Lower leg skin (tissue), 4 donors: ENCODE measurements around the gene PITPNB. TPM values are rescaled to one million over a fixed set of nuclear protein-coding genes. Genes with fewer than 3 reads are reported as not detected.

Experiments used
- DNase-seq, 2 donors: peaks; one replicate each; pipeline ENCODE4 v3.0.0-alpha.2; 2019; ENCODE audit warnings: low spot score in 2 of 2
- H3K4me3 ChIP-seq: fragments of 200-600 bp; sonication (generic); 2 replicates; pipeline ENCODE4 v1.5.1; 2017; ENCODE audit warnings: mild to moderate bottlenecking, low read depth; ENCODE audit not compliant: poor library complexity, severe bottlenecking
- POLR2A ChIP-seq, 2 donors: fragments of 450-650 bp; IDR thresholded peaks; one replicate each; pipeline ENCODE4 v1.6.1; 2016 to 2017; ENCODE audit warnings: antibody characterized with exemption in 2 of 2, mild to moderate bottlenecking in 1 of 2, moderate library complexity in 1 of 2
- WGBS, 2 donors: methylation state at CpG; one replicate each; pipeline ENCODE4 v1.1.5; 2018; 5-methylcytosine and 5-hydroxymethylcytosine counted together
- intact Hi-C: fragments of 100-400 bp; cut with DNase I; formaldehyde crosslinking; loops from one replicate; pipeline ENCODE4 v1.15.0; 2023; ENCODE audit warnings: low total_unique reads
- total RNA-seq, 4 donors: library from RNA; depleted of rRNA; stranded (reverse); fragments of >200 nt; gene quantifications; one replicate each; pipeline ENCODE4 v1.1.0, GENCODE V29; 2016
- TF ChIP-seq, protein P1 (sequence below), 3 donors: fragments of 450-650 bp; IDR thresholded peaks; one replicate each; pipeline ENCODE4 v1.5.1; 2016; ENCODE audit warnings: antibody characterized with exemption in 3 of 3, mild to moderate bottlenecking in 3 of 3, moderate library complexity in 2 of 3

The PITPNB gene
- total RNA-seq, 4 donors from 2014 or later: 22.1 to 36.5 (median 29.7) TPM

DNA sequence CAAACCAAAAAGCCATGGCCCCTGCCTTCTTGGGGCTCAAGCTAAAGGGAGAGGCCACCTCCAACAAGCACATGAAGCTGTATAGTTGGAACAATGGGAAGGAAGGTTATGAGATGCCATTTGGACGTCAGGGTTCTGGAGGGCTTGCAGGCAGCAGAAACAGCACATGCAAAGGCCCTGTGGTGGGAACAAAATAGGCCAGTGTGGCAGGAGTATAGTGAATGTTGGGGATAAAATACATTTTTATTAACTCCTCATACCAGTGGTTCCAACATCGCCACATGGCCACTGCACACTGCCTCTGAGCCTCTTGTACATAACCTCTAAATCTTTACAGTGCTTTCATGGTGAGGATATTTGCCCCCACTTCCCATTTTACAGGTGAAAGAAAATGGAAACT lies 85.3 kb downstream of the PITPNB start:
- TF ChIP-seq, protein P1, sequence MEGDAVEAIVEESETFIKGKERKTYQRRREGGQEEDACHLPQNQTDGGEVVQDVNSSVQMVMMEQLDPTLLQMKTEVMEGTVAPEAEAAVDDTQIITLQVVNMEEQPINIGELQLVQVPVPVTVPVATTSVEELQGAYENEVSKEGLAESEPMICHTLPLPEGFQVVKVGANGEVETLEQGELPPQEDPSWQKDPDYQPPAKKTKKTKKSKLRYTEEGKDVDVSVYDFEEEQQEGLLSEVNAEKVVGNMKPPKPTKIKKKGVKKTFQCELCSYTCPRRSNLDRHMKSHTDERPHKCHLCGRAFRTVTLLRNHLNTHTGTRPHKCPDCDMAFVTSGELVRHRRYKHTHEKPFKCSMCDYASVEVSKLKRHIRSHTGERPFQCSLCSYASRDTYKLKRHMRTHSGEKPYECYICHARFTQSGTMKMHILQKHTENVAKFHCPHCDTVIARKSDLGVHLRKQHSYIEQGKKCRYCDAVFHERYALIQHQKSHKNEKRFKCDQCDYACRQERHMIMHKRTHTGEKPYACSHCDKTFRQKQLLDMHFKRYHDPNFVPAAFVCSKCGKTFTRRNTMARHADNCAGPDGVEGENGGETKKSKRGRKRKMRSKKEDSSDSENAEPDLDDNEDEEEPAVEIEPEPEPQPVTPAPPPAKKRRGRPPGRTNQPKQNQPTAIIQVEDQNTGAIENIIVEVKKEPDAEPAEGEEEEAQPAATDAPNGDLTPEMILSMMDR (IDR thresholded peaks at IDR 0.05): no peak
- TF ChIP-seq POLR2A (IDR thresholded peaks at IDR 0.05): no peak
- DNase-seq: no peak
- intact Hi-C loops: no loop called here
- no peak overlapping the region for H3K4me3 ChIP-seq
- WGBS, 2 donors: 96 to 100% methylated on average over 2 of the region's 2 CpGs

DNA sequence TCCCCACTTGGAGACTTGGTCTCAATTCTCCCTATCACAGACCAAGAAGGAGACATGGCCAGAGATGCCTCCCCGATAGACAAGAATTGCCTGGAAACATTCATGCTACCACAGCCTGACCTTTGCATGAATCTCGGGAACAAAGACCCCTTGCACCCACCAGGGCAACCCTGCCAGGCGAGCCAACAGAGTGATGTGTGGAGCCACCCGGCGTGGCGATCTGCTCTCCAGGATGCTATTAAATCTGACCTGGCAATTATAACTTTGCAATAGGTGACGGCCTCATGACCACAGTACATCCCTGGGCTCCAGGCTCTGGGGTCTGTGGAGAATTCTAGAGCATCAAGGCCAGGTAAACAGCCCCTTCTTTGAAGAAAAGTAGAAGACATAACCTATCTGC lies 86.5 kb downstream of the PITPNB start:
- H3K4me3 ChIP-seq: no peak overlapping the region
- no peak for TF ChIP-seq POLR2A (IDR thresholded peaks at IDR 0.05)
- TF ChIP-seq, protein P1 (IDR thresholded peaks at IDR 0.05): no peak
- 95% methylated on average over 7 of the region's 7 CpGs for WGBS, 2 donors
- DNase-seq: no peak
- intact Hi-C loops: no loop called here

DNA sequence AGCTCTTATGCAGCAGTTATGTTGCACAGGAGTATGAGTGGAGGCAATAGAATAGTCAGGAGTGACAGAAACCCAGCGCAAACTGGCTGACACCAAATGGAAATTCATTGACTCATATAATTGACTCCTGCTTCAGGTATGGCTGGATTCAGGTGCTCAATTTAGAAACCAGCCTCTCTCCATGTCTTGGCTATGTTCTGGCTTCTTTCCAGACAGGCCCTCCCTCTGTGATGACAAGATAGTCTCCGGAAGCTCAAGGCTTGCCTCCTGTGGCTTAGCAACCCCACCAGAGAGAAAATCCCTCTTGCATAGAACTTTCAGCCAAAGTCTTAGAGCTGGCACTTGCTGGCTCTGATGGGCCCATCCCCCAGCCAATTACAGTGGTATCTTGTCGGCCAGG lies 89.4 kb downstream of the PITPNB start:
- 89 to 91% methylated on average over 3 of the region's 3 CpGs for WGBS, 2 donors
- intact Hi-C loops: no loop called here
- no peak overlapping the region for H3K4me3 ChIP-seq
- TF ChIP-seq, protein P1 (IDR thresholded peaks at IDR 0.05): no peak
- no peak for TF ChIP-seq POLR2A (IDR thresholded peaks at IDR 0.05)
- DNase-seq: no peak

DNA sequence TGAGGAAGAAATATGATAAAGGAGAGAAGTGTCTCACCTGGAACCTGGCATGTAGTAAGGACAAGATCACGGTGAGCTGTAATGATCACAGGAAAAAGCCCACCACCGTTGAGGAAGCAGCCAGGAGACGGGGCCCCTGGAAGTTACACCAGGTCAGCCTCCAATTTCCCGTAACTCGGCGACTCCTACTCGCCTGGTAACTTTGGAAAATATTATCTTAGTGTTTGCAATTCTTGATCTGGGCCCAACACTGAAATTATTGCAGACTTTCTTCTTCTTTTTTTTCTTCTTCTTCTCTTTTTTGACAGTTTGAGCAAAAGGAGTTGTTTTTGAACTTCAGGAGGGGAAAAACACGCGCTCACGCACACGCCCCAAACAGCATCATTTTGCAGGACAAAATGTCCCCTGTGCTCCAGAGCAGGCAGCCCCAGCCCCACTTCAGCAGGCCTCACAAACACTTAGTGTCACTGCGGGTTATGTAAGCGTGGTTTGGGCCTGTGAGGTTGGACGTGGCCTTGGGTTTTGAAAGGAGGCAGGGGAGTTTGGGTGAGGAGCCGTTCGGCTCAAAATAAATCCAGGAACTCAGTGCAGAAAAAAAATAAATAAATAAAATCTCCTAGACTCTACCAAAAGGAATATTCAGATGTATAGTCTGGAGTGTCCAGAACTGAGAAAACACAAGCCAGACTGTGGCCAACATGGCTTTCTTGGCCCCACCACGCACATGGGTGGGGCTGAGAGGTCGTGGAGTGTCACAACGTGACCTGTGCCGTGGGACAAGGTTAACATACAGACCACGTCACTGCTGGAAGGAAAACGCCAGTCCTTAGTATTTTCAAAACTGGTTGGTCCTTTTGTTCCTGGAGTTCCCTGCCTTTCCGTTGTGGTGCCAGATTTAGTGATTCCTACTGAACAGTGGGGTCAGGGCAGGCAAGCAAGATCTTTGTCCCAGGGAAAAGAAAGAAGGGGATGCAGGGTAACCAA lies 91.2 kb downstream of the PITPNB start:
- TF ChIP-seq, protein P1 (IDR thresholded peaks at IDR 0.05): no peak
- TF ChIP-seq POLR2A (IDR thresholded peaks at IDR 0.05): no peak
- intact Hi-C loops: no loop called here
- no peak for DNase-seq
- H3K4me3 ChIP-seq: no peak overlapping the region
- 75 to 86% methylated on average over 23 of the region's 23 CpGs for WGBS, 2 donors

DNA sequence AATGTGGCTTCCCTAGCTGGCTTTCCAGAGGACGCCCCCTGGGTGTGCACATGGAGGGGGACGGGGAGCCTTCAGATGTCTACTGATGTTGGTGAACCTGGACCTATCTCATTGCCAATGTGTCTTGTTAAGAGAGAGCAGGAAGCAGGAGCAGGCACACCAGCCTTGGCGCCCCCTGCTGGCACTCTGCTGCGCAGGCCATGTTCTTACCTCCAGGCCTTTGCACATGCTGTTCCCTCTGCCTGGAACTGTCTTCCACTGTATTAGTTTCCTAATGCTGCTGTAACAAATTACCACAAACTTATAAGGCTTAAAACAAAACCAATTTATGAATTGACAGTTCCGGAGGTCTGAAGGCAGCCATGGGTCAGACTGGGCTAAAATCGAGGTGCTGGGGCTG lies 93.9 kb downstream of the PITPNB start:
- no peak overlapping the region for H3K4me3 ChIP-seq
- WGBS, 2 donors: 89 to 97% methylated on average over 6 of the region's 6 CpGs
- DNase-seq: no peak
- TF ChIP-seq POLR2A (IDR thresholded peaks at IDR 0.05): no peak
- intact Hi-C loops: no loop called here

DNA sequence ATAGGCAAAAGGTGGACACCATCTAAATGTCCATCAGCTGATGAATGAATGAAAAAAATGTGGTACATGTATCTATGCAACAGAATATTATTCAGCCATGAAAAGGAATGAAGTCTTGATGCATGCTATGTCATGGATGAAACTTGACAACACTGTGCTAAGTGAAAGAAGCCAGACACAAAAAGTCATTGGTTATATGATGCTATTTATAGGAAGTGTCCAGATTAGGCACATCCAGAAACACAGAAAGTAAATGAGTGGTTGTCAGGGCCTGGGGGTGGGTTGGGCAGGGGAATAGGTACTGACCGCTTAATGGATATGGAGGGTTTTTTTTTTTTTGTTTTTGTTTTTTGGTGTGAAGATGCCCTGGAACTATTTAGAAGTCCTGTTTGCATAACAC lies 95.8 kb downstream of the PITPNB start:
- TF ChIP-seq, protein P1 (IDR thresholded peaks at IDR 0.05): no peak
- no peak for TF ChIP-seq POLR2A (IDR thresholded peaks at IDR 0.05)
- 98% methylated on average over 1 of the region's 1 CpG for WGBS, 2 donors
- no peak overlapping the region for H3K4me3 ChIP-seq
- no peak for DNase-seq
- intact Hi-C loops: no loop called here
